ENCODE measurements around the gene INPP5E.

DNA sequence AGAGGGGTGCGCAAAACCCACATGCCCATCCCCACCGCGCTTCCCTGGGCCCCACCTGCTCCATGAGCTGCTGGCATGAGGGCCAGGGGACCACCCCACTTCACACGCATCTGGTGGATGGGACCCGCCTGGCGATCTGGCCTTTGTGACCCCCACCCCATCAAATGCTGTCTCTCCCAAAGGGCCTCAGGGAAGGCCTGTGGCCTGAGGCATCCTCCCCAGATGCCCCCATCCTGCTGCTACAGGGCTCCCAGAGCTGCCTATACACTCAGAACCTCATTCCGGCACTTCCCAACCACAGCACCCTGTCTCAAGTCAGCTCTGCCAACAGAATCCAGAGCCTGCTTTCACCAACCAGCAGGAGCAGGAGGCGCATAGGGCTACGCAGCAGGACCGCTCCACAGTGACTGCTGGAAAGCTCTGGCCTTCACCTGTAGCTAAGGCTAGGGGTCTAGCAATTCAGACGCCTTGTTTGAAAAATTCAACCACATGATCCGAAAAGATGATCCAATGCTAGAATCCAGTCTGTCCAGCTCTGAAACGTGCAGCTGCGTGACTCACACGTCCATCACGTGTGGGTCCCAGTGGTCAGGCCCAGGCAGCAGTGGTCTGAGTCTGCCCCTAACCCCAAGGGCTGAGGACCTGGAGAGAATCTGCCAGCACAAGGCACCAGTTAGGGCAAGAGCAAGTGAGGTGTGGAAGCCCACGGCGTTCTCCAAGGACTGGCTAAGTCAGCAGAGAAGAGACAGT lies 38.3 kb downstream of the INPP5E start:
- TF ChIP-seq, protein P1, sequence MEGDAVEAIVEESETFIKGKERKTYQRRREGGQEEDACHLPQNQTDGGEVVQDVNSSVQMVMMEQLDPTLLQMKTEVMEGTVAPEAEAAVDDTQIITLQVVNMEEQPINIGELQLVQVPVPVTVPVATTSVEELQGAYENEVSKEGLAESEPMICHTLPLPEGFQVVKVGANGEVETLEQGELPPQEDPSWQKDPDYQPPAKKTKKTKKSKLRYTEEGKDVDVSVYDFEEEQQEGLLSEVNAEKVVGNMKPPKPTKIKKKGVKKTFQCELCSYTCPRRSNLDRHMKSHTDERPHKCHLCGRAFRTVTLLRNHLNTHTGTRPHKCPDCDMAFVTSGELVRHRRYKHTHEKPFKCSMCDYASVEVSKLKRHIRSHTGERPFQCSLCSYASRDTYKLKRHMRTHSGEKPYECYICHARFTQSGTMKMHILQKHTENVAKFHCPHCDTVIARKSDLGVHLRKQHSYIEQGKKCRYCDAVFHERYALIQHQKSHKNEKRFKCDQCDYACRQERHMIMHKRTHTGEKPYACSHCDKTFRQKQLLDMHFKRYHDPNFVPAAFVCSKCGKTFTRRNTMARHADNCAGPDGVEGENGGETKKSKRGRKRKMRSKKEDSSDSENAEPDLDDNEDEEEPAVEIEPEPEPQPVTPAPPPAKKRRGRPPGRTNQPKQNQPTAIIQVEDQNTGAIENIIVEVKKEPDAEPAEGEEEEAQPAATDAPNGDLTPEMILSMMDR (IDR thresholded peaks at IDR 0.05), result no peak
- TF ChIP-seq POLR2A (IDR thresholded peaks at IDR 0.05), result no peak
